Measurements from ENCODE around the gene ZFYVE19.
"Not testable (repeated sequence)": the region's sequence is repeated elsewhere in the genome, so short reads cannot be mapped to it uniquely, and the experiment has no call there.

The ZFYVE19 gene

DNA sequence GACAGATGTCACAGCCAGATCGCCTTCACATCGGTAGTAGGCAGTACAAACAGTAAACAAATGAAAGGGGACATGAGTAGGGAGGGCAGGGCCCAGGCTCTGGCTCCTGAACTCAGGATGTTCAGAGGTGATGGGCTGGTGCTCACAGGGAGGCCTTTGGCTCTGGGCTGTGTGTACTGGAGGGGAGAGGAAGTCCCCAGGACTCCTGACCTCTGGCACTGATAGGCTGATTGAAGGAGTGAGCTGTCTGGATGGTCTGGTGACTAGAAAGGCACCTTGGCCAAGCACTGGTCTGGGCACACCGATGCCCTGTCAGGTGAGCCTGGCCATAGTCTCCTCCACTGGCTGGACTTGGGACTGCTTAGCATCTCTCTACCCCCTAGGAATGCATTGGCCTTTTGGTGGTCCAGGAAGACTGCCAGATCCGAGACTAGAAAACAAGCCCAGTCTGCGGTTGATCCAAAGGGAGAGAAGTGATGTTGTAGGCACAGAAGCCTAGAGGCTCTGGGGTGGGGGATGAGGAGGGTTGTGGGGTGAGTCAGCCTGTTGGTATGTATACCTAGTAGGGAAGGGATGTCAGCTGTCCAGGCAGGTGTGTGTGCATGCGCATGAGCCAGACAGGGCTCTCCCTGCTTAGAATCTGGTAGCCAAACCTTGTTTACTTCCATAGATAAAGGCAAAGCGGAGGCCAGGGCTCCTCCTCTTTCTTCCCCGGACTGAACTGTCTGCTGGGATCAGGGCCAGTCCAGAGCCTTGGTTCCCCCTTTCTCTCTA lies 38.8 kb downstream of the ZFYVE19 start:
- no peak for DNase-seq (ENCODE audit: low read depth in 1 of 2, low spot score in 1 of 2)

DNA sequence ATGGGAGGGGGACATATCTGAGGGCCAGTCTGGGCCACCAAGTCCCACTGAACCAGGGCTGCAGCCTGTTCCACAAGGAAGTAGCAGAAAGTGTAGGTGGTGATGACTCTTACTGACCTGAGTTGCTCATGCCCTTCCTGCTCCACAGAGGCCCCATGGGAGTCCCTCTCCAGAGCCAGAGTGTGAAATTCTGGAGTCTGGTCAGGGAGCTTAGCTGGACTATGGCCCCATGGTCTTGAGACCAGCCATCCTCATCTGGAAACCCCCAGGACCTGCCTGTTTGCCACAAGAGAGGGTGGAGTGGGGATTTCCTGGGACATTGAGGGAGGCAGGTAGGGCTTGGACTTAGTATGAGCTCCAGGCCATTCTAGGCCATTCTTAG lies 39.9 kb downstream of the ZFYVE19 start:
- DNase-seq (ENCODE audit: low read depth in 1 of 2, low spot score in 1 of 2), result no peak

DNA sequence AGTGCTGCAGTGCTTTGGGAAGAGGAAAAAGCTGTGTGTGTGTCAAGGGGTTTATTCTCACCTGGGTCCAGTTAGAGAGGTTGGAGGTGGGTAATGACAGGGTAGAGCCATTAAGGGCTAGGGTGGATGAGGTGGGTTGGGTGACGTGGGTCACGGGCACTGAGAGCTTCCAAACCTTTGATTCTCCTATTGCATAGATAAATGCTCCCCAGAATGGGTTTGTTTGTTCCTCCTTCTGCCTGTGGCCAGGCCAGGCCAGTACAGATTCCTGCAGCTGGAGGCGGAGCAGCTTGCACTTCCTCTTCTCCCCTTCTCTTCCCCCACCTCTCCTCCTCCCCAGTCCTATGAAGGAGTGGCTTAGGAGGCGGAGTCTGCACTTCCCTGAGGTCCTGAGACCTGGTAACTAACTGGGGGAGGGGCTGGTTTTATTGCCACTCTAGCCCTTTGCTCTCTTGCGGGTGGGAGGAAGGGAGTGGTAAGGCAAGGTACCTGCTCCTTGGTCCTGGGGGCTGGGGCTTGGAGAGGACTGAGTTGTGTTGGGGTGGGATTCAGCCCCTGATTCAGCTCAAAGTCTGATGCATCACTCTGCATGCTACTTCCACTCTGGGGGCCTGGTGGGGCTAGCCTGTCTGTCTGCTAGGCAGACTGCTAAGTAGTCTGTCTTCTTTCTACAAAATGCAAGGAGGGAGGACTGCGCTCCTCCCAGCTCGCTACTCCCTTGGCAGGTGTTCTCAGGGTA lies 40.5 kb downstream of the ZFYVE19 start:
- no peak for DNase-seq (ENCODE audit: low read depth in 1 of 2, low spot score in 1 of 2)

DNA sequence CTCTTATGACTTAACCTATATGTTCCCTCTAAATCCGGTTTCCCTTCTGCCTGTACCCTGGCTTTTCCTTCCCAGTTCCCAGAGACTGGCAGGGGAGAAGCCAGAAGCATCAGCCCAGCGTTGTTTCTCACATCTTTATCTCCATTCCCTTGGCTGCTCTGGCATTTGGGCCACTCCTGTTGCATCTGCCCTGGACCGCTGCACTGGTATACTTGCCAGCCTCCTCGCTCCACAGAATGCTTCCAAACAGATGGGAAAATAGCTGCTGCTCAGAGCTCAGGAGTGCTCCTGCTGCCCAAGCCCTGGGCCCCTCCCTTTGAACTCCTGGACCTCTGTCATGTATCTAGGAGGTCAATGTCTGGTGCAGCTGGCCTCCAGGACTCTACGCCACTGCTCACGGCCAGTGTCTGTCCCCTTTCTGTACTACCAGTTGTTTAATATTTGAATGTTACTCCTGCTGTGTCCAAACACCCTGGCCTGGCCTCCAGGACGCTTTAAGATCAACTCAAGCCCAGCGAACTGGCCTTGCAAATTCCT lies 43.8 kb downstream of the ZFYVE19 start:
- no peak for DNase-seq (ENCODE audit: low read depth in 1 of 2, low spot score in 1 of 2)

DNA sequence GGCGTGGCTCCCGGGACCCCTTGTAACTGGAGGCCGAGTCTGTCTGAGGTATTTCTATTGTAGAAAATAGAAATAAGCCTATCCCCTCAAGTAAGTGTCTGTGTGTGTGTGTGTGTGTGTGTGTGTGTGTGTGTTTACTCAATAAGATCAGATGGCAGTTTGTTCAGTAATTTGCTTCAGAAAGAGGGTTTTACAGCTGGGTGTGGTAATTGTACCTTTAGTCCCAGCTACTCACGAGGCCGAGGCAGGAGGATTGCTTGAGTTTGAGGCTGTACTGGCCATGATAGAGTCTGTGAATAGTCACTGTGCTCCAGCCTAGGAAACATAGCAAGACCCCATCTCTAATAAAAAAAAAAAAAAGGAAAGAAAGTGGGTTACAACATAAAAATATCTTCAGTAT lies 45.6 kb downstream of the ZFYVE19 start:
- DNase-seq (ENCODE audit: low read depth in 1 of 2, low spot score in 1 of 2), result no peak

DNA sequence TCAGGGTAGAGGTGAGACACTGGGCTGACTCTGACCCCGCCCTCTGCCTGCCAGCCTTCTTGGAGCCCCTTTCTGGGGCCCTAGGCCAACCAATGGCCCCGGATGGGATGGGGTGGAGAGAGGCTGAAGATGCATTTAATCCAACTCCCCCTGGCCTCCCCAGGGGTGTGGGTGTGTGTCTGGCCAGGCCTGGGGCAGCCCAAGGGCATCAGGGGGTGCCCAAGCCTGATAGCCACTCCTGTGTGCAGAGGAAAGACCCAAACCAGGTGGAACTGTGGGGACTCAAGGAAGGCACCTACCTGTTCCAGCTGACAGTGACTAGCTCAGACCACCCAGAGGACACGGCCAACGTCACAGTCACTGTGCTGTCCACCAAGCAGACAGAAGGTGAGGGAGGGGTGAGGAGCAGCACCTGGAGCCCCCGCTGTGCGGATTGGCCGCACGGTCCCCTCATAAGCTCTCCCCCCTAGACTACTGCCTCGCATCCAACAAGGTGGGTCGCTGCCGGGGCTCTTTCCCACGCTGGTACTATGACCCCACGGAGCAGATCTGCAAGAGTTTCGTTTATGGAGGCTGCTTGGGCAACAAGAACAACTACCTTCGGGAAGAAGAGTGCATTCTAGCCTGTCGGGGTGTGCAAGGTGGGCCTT lies 46.5 kb downstream of the ZFYVE19 start:
- DNase-seq (ENCODE audit: low read depth in 1 of 2, low spot score in 1 of 2), result no peak

DNA sequence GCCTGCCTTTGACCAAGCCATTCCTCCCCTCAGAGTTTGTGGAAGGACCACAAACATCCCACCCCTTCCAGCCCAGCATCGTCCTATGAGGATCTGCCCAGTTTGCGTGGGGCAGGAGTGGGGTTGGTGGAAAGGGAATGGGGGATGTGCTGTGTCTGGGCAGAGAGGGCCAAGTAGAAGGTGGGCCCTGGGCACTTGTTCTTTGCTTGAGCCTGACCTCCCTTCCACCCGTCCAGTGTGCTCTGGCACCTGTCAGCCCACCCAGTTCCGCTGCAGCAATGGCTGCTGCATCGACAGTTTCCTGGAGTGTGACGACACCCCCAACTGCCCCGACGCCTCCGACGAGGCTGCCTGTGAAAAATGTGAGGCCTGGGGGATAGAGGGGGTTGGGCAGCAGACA lies 47.3 kb downstream of the ZFYVE19 start:
- DNase-seq (ENCODE audit: low read depth in 1 of 2, low spot score in 1 of 2), result no peak

DNA sequence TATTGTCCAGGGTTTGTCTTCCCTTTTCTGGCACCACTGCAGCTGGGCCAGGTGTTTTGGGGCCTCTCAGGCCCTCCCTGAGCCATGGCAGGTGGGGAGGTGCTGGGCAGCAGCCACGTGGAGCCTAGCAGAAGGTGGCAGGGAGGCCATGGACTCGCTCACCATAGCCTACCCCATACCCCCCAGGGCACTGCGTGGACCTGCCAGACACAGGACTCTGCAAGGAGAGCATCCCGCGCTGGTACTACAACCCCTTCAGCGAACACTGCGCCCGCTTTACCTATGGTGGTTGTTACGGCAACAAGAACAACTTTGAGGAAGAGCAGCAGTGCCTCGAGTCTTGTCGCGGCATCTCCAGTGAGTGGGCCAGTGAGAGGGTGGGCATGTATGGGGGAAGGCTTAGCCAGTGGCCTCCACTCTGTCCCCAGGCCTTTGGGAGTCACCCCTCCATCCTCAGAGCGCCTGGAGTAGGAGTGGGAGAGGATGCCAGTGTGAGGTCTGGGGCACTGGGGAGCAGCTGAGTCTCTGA lies 48.9 kb downstream of the ZFYVE19 start:
- DNase-seq (ENCODE audit: low read depth in 1 of 2, low spot score in 1 of 2), result no peak

DNA sequence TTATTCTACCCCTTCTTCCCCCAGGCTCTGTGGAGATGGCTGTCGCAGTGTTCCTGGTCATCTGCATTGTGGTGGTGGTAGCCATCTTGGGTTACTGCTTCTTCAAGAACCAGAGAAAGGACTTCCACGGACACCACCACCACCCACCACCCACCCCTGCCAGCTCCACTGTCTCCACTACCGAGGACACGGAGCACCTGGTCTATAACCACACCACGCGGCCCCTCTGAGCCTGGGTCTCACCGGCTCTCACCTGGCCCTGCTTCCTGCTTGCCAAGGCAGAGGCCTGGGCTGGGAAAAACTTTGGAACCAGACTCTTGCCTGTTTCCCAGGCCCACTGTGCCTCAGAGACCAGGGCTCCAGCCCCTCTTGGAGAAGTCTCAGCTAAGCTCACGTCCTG lies 49.9 kb downstream of the ZFYVE19 start:
- no peak for DNase-seq (ENCODE audit: low read depth in 1 of 2, low spot score in 1 of 2)

DNA sequence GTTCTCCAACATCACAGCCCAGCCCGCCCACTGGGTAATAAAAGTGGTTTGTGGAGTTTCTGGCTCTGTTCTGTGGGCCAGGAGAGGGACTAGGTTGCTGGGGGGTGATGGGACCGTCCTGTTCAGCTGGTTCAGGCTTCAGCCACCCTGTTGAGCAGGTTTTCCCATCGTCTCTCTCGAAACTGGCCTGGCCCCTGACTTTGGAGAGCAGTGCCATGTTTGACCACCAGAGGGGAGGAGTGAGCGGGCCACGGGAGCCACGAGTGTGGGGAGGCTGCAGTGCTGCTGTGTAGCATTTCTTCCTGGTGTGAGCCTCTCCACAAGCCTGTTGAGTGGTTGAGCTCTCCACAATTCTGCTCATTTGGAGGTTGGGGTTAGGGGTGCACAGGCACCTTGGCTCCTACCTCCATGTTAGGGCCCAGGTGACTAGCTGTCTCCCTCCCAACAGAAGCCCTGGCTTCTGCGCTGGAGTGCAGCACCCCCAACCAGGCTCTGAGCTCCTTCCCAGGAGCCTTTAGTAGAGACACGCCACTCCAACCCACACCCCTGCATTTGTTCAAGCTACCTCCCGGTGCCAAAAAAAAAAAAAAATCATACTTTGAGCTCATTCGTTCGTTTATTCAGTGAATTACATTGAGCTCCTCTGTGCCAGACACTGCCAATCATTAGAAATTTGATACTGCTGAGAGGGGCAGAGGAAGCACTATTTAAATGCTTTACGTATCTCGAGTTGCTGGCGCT lies 50.9 kb downstream of the ZFYVE19 start:
- DNase-seq (ENCODE audit: low read depth in 1 of 2, low spot score in 1 of 2), result peak; percentile 60 to 66

DNA sequence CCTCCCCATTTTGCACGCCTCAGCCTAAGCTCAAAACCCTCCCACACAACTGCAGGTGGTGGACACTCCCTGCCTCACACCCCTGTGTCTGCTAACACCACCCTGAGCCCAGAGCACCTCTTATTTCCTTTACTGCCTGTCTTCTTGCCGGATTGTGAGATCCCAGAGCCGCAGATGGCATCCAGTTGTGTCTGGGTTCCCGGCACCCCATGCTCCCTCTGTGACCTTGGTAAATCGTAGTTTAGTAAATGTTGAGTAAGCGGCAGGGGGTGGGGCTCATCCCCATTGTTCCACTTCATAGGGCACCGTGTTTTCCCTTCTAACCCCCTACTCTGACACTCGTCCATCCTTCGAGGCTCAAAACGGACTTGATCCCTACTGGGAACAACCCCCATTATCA lies 51.8 kb downstream of the ZFYVE19 start:
- DNase-seq (ENCODE audit: low read depth in 1 of 2, low spot score in 1 of 2), result no peak

DNA sequence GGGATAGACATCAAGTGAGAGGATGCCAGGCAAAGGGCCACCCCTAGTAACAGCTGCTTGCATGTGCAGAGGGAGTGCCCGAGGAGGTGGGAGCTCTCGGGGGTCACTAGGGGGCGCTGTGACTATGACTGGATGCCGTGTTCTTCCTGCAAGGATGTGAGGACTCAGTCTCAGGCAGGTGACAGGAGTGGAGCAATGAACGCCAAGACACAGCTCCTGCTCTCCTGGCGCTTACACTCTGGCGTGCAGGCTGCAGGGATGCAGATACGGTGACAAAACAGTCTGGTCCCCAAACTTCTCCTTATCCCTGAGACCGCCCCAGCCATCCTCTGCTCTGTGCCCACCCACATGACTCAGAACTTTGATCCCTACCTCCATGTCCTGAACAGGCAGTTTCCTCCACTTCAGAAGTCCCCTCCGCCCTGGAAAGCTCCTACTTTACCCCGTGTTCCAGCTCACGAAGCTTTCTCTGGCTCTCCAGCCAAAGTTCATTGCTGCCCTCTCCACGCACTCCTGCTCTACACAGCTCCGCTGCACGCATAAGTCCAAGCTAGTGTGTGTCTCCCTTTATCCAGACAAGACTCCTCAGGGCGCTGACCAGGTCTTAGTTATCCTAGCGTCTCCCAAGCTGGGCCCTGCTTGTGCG lies 52.4 kb downstream of the ZFYVE19 start:
- peak; percentile 61 to 69 for DNase-seq (ENCODE audit: low read depth in 1 of 2, low spot score in 1 of 2)

DNA sequence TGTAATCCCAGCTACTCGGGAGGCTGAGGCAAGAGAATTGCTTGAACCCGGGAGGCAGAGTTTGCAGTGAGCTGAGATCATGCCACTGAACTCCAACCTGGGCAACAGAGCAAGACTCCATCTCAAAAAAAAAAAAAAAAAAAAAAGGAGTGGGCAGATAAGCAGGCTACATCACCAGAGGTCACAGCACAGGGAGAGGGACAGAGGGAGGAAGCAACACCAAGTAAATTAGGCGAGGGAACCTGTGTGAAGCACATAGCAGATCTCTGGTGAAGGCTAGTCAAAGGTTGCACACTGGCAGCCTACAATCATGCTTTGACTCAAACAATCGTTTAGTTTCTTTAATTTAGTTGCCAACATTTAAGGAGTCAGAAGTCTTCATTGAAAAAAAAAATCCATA lies 54.3 kb downstream of the ZFYVE19 start:
- not testable (repeated sequence) for DNase-seq (ENCODE audit: low read depth in 1 of 2, low spot score in 1 of 2)

DNA sequence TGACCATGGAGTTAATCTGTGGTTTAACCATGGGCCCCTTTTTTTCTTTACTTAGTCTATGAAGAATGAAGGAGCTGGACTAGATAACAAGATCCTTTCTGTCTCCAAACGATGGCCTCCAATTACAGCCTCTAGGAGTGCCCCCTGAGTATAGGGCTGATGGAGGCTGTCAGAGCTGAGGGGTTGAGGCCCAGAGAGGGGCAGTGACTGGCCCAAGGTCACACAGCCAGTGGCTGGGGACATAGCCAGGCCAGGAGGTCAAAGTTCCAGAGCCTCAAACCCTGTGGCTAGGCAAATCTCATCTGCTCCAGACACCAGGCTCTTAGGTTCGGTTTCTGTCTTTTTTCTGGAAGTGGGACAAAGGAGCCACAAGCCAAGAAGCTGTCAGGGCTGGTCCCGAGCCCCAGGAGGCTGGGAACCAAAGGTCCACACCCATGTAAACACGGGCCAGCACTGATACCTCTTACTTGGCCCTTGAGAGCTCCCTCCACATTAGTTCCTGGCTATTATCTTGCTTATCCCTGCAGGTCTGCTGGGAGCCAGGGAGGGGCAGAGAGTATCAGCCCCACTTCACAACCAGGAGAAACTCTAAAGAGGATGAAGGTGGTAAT lies 56.9 kb downstream of the ZFYVE19 start:
- DNase-seq (ENCODE audit: low read depth in 1 of 2, low spot score in 1 of 2), result no peak

Measured in stimulated activated CD4-positive, alpha-beta T cell treated with anti-CD3 and anti-CD28 coated beads, Interleukin-15, amount 100 ng/mL, for 1 hour (primary cell).